AG09319 (cell line): ENCODE results near the gene ZC3H7B.
A peak's percentile ranks its signal among the peaks of the same experiment; 100 is the strongest.
"Not testable (repeated sequence)": the region's sequence is repeated elsewhere in the genome, so short reads cannot be mapped to it uniquely, and the experiment has no call there.

ENCODE experiments used
- DNase-seq: peaks from one replicate; pipeline ENCODE4 v3.0.0-alpha.2; 2010; ENCODE audit warnings: low read depth; ENCODE audit errors: extremely low read depth
- CTCF ChIP-seq: IDR thresholded peaks from 2 replicates; pipeline ENCODE4 v1.5.1; 2011; ENCODE audit warnings: low read depth, mild to moderate bottlenecking, inconsistent platforms, low read length, moderate library complexity

ZC3H7B gene

GRCh38 chr22:41286639-41287091, 14.7 kb upstream of the ZC3H7B start:
- no peak for TF ChIP-seq CTCF
- DNase-seq: no peak

GRCh38 chr22:41288245-41288946, 12.9 kb upstream of the ZC3H7B start:
- DNase-seq: no peak
- no peak for TF ChIP-seq CTCF

- no peak for DNase-seq
- TF ChIP-seq CTCF: no peak
These were observed 11.7 kb upstream of the ZC3H7B start for GRCh38 chr22:41289671-41290070.

- DNase-seq: peak; percentile 70
- TF ChIP-seq CTCF: no peak
These were observed 10.8 kb upstream of the ZC3H7B start for GRCh38 chr22:41290262-41291221.

GRCh38 chr22:41294816-41295215, 6.5 kb upstream of the ZC3H7B start:
- DNase-seq: not testable (repeated sequence)

GRCh38 chr22:41296826-41297667, 4.3 kb upstream of the ZC3H7B start:
- TF ChIP-seq CTCF: no peak
- no peak for DNase-seq

GRCh38 chr22:41300661-41301060, 664 bp upstream of the ZC3H7B start:
- no peak for DNase-seq
- no peak for TF ChIP-seq CTCF
